Thyroid gland (tissue), 4 donors: Measurements from ENCODE around the gene UCP3.

Experiments
- CTCF ChIP-seq, 6 experiments: fragments of 200-600 bp in 3 of 6; fragments of 450-650 bp in 3 of 6; sonication (generic) in 3 of 6; IDR thresholded peaks; one replicate each; pipeline ENCODE4 v1.5.1; 2016 to 2019; ENCODE audit warnings: antibody characterized with exemption in 6 of 6, mild to moderate bottlenecking in 2 of 6, inconsistent platforms in 1 of 6, moderate library complexity in 1 of 6
- POLR2A ChIP-seq, 2 donors: fragments of 450-650 bp; IDR thresholded peaks; one replicate each; pipeline ENCODE4 v1.6.1; 2017; ENCODE audit warnings: antibody characterized with exemption in 2 of 2, mild to moderate bottlenecking in 2 of 2, moderate library complexity in 1 of 2

- TF ChIP-seq CTCF (IDR thresholded peaks at IDR 0.05): no peak
- TF ChIP-seq POLR2A (IDR thresholded peaks at IDR 0.05): no peak
Observed at GRCh38 chr11:74010306-74011300, 1.7 kb upstream of the UCP3 start.
